Fibroblast of pulmonary artery (primary cell): ENCODE data around the gene CBLN3.

ENCODE experiments used
- DNase-seq: peaks from one replicate; pipeline ENCODE4 v3.0.0-alpha.2; 2010; ENCODE audit warnings: low read depth
- H3K4me3 ChIP-seq: replicated peaks from 2 replicates; pipeline ENCODE4 v1.5.1; 2011; ENCODE audit warnings: low read depth, mild to moderate bottlenecking, control low read depth, low read length, moderate library complexity
- TF ChIP-seq, protein P1 (sequence below): IDR thresholded peaks from 2 replicates; pipeline ENCODE4 v1.5.1; 2011; ENCODE audit warnings: mild to moderate bottlenecking, control low read depth, low read length, inconsistent platforms; ENCODE audit errors: missing control alignments

Gene CBLN3

DNA sequence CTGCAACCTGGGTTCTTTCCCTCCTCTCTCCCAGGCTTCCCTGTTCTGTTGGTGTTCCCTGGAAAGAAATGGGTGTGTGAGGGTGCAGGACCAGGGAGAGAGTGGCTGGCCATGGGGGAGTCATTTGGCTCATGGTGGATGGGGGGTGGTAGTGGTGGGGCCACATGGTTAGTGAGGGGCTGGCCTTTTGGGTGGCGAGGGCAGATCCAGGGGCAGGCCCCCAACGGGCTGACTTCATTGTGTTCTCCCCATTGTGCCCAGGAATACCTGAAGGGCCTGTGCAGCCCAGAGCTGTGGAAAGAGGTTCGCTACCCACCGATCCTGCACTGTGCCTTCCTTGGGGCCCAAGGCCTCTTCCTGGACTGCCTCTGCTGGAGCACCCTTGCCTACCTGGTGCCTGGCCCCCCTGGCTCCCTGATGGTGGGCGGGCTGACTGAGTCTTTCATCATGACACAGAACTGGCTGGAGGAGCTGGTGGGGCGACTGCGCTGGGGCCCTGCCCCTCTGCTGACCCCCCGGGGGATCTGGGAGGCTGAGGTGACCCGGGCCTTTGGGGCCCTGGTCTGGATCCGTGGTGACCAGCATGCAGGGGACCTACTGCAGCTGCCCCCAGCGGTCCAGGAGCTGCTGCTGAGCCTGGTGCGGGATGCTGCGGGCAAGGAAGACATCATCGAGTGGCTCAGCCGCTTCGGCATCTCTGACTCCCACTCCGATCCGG is 21.7 kb downstream of the CBLN3 start:
- TF ChIP-seq, protein P1, sequence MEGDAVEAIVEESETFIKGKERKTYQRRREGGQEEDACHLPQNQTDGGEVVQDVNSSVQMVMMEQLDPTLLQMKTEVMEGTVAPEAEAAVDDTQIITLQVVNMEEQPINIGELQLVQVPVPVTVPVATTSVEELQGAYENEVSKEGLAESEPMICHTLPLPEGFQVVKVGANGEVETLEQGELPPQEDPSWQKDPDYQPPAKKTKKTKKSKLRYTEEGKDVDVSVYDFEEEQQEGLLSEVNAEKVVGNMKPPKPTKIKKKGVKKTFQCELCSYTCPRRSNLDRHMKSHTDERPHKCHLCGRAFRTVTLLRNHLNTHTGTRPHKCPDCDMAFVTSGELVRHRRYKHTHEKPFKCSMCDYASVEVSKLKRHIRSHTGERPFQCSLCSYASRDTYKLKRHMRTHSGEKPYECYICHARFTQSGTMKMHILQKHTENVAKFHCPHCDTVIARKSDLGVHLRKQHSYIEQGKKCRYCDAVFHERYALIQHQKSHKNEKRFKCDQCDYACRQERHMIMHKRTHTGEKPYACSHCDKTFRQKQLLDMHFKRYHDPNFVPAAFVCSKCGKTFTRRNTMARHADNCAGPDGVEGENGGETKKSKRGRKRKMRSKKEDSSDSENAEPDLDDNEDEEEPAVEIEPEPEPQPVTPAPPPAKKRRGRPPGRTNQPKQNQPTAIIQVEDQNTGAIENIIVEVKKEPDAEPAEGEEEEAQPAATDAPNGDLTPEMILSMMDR, result no peak
- DNase-seq, result no peak
- H3K4me3 ChIP-seq, result no peak overlapping the region

DNA sequence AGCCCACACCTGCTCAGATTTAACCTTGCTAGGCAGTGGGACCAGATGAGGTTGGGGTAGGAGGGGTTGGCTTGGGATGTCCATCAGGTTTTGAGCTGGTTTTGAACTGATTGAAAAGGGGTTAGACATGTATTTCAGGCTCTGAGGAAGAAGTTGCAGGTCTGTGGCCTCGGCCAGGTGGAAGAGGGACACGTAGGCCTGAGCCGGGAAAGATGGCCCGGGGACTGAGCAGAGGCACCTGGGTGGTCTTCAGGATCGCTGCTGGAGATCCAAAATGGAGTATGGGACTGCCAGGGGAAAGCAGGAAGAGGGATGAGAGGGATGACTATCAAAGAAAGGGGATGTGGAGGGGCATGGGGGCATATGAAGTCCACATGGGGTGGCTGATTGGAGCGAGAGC is 23.1 kb downstream of the CBLN3 start:
- TF ChIP-seq, protein P1, result no peak
- H3K4me3 ChIP-seq, result no peak overlapping the region
- no peak for DNase-seq

DNA sequence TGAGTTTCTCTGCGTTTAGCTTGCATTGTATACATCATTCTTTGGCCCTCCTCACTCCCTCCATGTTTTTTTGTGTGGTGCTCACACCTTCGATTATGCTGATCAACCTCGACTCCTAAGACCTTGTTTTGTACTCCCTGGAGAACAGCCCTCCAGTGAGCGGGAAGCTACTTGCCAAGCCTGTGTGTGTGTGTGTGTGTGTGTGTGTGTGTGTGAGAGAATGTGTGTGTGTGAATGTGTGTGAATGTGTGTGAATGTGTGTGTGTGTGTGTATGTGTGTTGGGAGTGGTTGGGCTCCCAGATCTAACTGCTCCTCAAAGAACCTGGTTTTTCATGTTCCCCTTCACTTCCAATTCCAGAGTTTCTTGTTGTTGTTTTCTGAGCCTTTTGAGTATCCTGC is 24.7 kb downstream of the CBLN3 start:
- H3K4me3 ChIP-seq, result no peak overlapping the region
- TF ChIP-seq, protein P1, result no peak
- DNase-seq, result no peak

DNA sequence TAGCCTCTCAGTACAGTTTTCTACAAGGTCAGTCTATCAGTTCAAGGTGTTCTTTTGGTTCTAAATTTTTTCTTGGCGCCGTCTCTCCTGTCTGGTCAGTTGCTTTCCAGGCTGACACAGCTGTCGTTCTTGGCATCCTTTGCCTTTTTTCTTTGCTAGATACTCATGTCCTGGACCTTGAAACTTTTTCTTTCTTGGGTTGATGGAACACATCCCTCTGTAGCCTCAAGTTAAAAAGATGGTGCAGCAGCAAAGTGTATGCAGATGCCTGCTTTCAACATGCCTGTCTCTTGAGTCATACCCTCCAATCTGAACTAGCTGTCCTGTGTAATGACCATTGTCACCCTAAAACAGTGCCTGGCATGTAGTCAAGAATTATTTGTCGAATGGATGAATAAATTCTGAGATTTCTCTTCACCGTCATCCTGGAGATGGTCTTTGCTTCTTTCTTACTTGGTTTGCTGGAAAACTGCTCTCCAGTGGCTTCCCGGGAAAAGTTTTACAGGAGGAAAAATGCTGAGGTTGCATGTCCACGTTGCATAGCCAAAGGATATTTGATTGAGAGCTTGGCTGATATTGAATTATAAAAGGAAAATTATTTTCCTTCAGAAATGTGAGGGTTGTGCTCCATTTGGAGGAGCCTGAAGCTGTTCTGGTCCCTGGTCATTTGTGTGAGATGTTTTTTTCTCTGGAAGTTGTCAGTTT is 26.0 kb downstream of the CBLN3 start:
- peak; percentile 56 for DNase-seq
- TF ChIP-seq, protein P1, result no peak
- no peak overlapping the region for H3K4me3 ChIP-seq

DNA sequence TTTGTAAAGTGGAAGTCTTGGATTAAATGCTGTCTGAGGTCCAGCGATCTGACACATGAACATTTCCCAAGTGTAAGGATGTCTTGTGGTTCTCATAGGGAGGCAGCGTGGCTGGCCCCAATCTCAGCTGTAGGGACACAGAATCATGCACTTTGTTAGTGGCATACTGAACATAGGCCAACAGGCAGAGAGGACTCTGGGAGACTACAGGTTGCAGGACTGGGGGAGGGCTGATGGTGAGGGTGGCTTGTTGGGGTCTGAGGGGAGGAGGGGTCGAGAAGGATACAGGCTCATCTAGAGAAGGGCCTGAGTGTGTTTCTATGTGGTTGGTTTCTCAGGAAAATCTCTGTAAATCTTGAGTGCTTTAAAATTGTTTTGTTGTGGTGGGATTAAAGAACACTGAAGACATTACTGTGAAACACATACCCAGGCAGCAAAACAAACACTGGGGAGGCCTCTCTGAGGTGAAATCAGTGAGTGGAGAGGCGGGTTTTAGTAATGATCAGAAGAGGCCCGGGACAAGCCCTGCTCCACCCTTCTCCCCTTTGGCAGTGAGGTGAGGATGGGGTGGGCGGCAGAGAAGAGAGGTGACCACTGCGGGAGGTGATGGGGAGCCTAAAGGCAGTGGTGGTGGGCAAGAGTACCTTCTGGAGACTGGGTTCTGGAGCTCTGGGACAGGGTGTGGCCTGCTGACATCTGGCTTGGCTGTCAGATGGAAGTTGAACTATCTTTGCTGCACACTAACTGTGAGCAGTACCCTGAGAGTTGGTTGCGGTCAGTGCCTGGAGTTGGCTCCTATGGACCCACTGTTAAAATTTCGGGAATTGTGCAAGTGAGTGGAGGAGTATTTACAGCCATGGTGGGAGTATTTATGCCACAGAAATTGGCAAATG is 27.4 kb downstream of the CBLN3 start:
- TF ChIP-seq, protein P1, result no peak
- H3K4me3 ChIP-seq, result peak overlapping the region; percentile 7
- DNase-seq, result no peak

DNA sequence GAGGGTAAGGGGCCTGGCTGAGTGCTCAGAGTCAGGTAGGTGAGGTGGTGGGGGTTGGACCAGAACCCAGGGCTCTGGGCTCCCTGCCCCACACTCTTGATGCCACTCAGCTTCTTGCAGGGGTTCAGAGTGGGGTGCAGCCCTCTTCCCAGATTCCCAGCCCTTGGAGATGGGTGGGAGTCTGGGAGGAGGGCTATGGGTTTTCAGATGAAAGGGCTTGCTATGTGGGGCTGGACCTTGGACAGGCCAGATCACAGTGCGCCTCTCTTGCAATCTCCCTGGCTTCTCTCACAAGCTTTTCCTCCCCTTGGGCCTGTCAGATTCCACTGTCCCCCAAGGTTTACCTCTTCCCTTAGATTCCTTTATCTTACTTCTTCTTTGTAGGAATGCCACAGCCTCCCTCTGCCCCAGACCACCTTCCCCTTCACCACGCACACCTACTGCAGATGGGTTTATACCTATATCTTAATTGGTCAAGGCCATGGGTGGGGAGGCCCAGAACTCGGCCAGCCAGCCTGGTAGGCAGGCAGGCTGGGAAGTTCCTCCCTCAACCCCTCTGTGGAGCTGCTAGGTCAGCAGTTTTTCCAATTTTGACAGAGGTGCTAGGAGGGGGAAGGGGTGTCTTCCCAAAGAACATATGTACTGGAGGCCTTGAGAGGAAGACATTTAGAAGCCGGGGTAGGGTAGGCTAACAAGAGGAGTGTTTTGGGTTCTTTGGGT is 29.3 kb downstream of the CBLN3 start:
- H3K4me3 ChIP-seq, result peak overlapping the region; percentile 72
- TF ChIP-seq, protein P1, result no peak
- DNase-seq, result no peak
